ENCODE data around the gene ADISSP.

ADISSP gene

DNA sequence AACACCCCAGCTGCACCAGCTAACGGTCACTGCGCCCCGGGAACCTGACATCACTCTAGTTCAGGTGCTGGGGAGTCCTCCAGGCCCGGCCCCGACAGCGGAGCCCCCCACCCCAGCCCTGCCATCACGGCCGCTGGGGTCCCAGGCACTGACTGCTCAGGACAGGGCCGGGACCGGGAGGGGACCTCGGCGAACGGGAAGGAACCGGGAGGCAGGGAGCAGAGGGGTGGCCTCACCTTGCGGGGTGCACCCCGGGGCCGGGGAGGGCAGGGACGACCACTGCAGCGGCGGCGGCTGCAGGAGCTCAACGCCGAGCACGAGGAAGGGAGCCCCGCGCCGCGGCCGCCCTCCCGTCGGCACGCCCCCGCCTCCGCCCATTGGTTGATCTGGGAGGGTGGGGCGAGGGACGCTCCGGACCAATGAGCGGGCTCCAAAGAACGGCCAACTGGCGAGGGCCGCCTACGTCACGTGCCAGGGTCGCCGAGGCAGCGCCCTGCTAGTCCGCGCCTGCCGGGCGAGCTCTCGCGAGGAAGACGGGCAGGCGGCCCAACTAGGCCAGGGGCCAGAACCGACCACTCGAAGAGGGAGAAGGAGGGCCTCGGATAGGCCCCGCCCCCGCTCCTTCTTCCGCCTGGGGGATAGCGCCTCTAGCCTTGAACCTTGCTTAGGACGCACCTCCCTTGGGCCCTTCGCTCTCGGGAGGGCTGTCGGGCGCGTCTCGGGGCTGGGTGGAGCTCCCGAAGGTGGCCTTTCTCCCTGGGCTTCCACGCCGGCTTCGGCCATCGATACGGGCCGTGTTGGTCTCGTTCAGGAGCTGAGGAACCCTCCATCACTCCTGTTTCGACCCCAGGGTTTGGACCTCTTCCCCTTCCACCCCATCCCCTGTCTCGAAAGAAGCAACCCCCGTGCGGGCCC lies at the start of gene ADISSP:
TSS of gene ADISSP (minus strand) at position 327 of the 915 bp plus-strand sequence. CDS start 7,653 bp downstream, outside the sequence.
- peak; percentile 98 for DNase-seq

- DNase-seq = peak; percentile 62
Observed at GRCh38 chr20:3815703-3816315, 48.3 kb upstream of the ADISSP start.

DNA sequence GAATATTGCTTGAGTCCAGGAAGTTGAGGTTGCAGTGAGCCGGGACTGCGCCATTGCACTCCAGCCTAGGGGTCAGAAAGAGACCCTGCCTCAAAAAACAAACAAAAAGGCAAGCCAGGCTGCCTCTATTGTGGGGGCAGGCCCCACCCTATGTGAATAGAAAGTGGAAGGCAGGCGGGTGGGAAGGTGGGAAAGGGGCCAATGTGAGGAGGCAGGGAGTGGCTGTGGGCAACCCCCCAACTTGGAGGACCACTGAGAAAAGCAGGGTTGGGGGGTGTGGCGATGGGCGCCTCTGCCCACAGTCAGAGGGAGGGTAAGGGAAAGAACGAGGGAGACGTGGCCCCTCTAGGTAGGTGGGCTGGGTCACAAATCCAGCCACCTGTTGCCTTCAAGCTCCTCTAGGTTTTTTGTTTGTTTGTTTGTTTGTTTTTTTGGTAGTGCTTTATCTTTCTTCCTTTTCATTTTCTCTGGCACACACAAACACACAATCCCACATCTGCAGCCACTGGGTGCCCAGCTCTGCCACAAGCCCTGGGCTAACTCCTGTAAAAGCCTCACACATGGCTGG lies 47.5 kb upstream of the ADISSP start:
- DNase-seq = no peak

GRCh38 chr20:3813848-3814581 lies 46.5 kb upstream of the ADISSP start:
- peak; percentile 32 for DNase-seq

- no peak for DNase-seq
Observed at GRCh38 chr20:3812975-3813847, 45.7 kb upstream of the ADISSP start.

GRCh38 chr20:3812259-3812681 lies 44.7 kb upstream of the ADISSP start:
- no peak for DNase-seq

GRCh38 chr20:3811467-3812258 lies 44.1 kb upstream of the ADISSP start:
- DNase-seq = peak; percentile 92

- no peak for DNase-seq
Observed at GRCh38 chr20:3808544-3808943, 41.0 kb upstream of the ADISSP start.

GRCh38 chr20:3804781-3805180 lies 37.2 kb upstream of the ADISSP start:
- DNase-seq = no peak

DNA sequence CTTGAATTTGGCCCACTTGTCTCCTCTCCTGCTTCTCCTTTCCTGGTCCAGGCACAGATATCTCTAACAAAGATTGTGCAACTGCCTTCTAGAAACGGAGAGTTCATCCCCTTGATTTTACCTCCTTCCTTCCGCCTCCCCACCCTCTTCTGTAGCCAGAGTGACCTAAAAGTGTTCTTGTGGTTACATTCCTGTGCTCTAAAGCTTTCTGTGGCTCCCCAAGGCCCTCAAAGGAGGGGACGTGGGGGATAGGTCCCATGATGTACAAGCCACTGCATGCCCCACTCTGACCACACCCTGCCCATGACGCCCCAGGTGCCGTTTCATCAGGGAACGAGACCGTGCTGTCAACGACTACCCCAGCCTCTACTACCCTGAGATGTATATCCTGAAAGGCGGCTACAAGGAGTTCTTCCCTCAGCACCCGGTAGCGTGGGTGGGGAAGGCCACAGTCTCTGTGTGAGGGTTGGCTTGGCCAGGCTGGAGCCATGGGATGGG lies 36.8 kb upstream of the ADISSP start:
- no peak for DNase-seq

- no peak for DNase-seq
Observed at GRCh38 chr20:3803854-3804253, 36.3 kb upstream of the ADISSP start.

DNA sequence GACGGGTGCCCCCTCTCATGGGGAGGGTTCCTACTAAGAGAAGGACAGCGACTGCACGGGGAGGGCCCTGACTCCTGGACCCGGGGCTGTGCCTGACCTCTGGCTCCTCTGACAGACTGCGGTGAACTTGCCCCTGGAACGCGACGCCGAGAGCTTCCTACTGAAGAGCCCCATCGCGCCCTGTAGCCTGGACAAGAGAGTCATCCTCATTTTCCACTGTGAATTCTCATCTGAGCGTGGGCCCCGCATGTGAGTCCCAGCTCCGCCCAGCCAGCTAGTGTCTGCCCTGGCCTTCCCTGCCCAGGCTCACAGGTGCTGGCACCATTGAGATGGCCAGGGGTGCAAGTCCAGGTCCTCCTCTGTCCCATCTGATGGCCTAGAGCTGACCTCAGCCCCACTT lies 35.7 kb upstream of the ADISSP start:
- no peak for DNase-seq

DNA sequence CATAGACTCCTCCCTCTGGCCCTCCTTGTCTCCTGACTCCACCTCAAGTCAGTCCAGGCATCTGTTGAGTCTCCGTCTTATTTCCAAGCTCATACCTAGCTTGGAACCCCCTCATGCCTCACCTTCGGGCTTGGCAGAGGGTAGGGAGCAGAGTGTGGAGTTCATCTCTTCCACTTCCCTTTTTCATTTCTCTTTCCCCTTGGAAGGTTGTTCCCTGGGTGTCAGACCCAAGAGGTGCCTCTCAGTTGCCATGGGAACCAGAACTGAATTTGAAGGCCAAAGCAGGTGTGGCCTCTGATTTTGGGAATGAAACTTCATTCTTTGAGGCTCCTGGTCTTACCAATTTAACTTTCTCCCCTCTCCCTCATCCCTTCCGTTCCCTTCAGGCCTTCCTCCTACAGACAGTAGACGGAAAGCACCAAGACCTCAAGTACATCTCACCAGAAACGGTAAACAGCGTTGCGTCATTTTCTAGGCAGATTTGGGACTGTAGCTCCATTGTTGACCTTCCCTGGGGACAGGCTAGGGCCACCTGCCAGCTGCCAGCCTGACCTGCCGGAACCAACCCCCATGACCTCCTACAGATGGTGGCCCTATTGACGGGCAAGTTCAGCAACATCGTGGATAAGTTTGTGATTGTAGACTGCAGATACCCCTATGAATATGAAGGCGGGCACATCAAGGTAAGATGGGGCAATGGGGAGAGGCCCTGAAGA lies 35.1 kb upstream of the ADISSP start:
- no peak for DNase-seq

- no peak for DNase-seq
Observed at GRCh38 chr20:3801846-3802245, 34.3 kb upstream of the ADISSP start.

GRCh38 chr20:3801299-3801698 lies 33.7 kb upstream of the ADISSP start:
- no peak for DNase-seq

- no peak for DNase-seq
Observed at GRCh38 chr20:3800878-3801260, 33.3 kb upstream of the ADISSP start.

DNA sequence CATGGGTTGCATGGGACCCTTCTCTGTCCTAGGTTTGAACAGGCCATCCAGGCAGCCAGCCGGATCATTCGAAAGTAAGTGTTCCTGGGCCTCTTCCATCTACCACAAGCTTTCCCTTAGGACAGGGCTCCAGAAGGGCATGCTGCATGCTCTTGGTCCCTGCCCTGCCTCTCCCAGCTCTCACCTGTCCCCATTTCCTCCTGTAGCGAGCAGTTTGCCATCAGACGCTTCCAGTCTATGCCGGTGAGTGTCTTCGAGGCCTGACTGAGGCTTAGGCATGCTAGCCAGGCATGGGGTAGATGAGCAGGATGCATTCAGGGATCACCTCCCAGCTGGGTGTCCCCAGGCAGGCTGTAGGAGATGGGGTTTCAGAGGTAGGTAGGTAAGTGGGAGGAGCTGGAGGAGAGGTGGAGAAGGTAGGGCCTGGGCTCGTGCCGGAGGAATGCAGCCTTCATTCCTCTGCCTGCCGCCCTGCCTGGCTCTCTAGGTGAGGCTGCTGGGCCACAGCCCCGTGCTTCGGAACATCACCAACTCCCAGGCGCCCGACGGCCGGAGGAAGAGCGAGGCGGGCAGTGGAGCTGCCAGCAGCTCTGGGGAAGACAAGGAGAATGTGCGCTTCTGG lies 32.8 kb upstream of the ADISSP start:
- DNase-seq = no peak

GRCh38 chr20:3798908-3799248 lies 31.3 kb upstream of the ADISSP start:
- DNase-seq = no peak

DNA sequence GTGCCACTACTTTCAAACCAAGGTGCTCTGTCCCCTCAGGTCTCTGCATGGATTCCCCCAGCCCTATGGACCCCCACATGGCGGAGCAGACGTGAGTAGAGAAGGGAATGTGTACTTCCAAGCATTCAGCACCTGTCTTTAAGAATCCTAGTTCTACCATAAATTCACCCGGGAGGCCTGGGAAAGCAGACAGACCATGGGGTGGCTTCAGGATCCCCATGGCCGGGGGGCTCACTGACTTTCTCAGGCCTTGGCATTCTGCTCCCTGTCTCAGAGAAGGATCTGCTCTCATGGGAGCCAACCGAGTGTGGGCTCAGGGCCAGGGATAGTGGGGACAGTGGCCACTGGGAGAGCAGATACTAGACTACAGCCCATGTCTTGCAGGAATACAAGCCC lies 30.8 kb upstream of the ADISSP start:
- no peak for DNase-seq
